Loucy (cell line): ENCODE measurements around the gene DLX3.

ENCODE experiments used
- CTCF ChIP-seq: fragments of 200-600 bp; sonication (generic); conservative IDR thresholded peaks from 2 replicates; pipeline ENCODE4 v1.5.1; 2014; ENCODE audit warnings: mild to moderate bottlenecking, antibody characterized with exemption, low read length
- EZH2phosphoT487 ChIP-seq: fragments of 200-600 bp; IDR thresholded peaks from 2 replicates; pipeline ENCODE4 v1.6.1; 2018; ENCODE audit warnings: antibody characterized with exemption, mild to moderate bottlenecking, moderate library complexity, borderline replicate concordance

- TF ChIP-seq CTCF, result no peak
- no peak for TF ChIP-seq EZH2phosphoT487
Observed at GRCh38 chr17:49964303-49964768, 30.7 kb downstream of the DLX3 start.
